GM12878 (cell line): ENCODE data around the gene APC2. TPM values are rescaled to one million over a fixed set of nuclear protein-coding genes. Genes with fewer than 3 reads are reported as not detected.
A peak's percentile ranks its signal among the peaks of the same experiment; 100 is the strongest.

Experiments
- BACH1 ChIP-seq: fragments of 450-650 bp; IDR thresholded peaks from 2 replicates; pipeline ENCODE4 v1.6.1; 2017; ENCODE audit warnings: mild to moderate bottlenecking, borderline replicate concordance
- BCL11A ChIP-seq: IDR thresholded peaks from 2 replicates; pipeline ENCODE4 v1.6.1; 2011; ENCODE audit warnings: low read depth, low read length
- CTCF ChIP-seq, 3 experiments: IDR thresholded peaks in 2 of 3; conservative IDR thresholded peaks in 1 of 3; 2 replicates each; pipeline ENCODE4 v1.5.1; 2011; ENCODE audit warnings: low read depth in 3 of 3, low read length in 3 of 3, mild to moderate bottlenecking in 3 of 3, control low read depth in 2 of 3, moderate library complexity in 2 of 3, inconsistent platforms in 1 of 3, mixed read lengths in 1 of 3; ENCODE audit not compliant: control insufficient read depth in 2 of 3, insufficient read depth in 1 of 3; ENCODE audit errors: extremely low read depth in 1 of 3
- DPF2 ChIP-seq: fragments of 450-650 bp; IDR thresholded peaks from 2 replicates; pipeline ENCODE4 v1.6.1; 2017; ENCODE audit warnings: mild to moderate bottlenecking
- ETV6 ChIP-seq, 2 experiments: fragments of 450-650 bp in 1 of 2; IDR thresholded peaks in 1 of 2; conservative IDR thresholded peaks in 1 of 2; 2 replicates each; pipeline ENCODE4 v1.6.1; 2014; ENCODE audit warnings: antibody characterized with exemption in 1 of 2, borderline replicate concordance in 1 of 2, low read depth in 1 of 2, mild to moderate bottlenecking in 1 of 2, moderate library complexity in 1 of 2
- POLR2AphosphoS5 ChIP-seq: IDR thresholded peaks from 2 replicates; pipeline ENCODE4 v1.6.1; 2011; ENCODE audit warnings: mild to moderate bottlenecking, low read length, inconsistent platforms
- RBBP5 ChIP-seq: fragments of 200-600 bp; sonication (generic); conservative IDR thresholded peaks from 2 replicates; pipeline ENCODE4 v1.6.1; 2016
- TCF3 ChIP-seq: IDR thresholded peaks from 2 replicates; pipeline ENCODE4 v1.6.1; 2012; ENCODE audit warnings: low read depth, mild to moderate bottlenecking, low read length, borderline replicate concordance; ENCODE audit not compliant: insufficient read depth
- polyA plus RNA-seq, 11 experiments: library from polyadenylated mRNA; depleted of rRNA in 4 of 11; unstranded in 6 of 11; stranded (reverse) in 5 of 11; fragments of >200 nt; fragmentation: Nextera tagmentation in 4 of 11; fragmentation: Illumina TruSeq in 1 of 11; extraction: Ambion mirVana in 4 of 11; extraction: Trizol in 1 of 11; gene quantifications; 1 replicate in 1 of 11; 2 replicates in 10 of 11; pipeline versions ENCODE4 v1.2.1 to v1.2.3, GENCODE V29; 2011 to 2016; ENCODE audit warnings: inconsistent platforms in 2 of 11, missing spikeins in 2 of 11, low read depth in 1 of 11
- total RNA-seq, 4 experiments: library from RNA; depleted of rRNA in 3 of 4; stranded (reverse); fragments of >200 nt in 3 of 4; fragmentation: Illumina TruSeq in 1 of 4; extraction: Trizol in 1 of 4; gene quantifications; 2 replicates each; pipeline versions ENCODE4 v1.2.1 to v1.2.3, GENCODE V29; 2013 to 2021
- TF ChIP-seq, protein P1 (sequence below): fragments of 450-650 bp; IDR thresholded peaks from 2 replicates; pipeline ENCODE4 v1.6.1; 2017; ENCODE audit warnings: antibody characterized with exemption, mild to moderate bottlenecking, moderate library complexity
- TF ChIP-seq, protein P2 (sequence below): fragments of 450-650 bp; IDR thresholded peaks from 2 replicates; pipeline ENCODE4 v1.6.1; 2016; ENCODE audit warnings: mild to moderate bottlenecking

APC2 gene
- total and polyA plus RNA-seq, 10 of the 15 experiments (the other 5 are each of a cell fraction or from before 2014, with no cell fraction given), result under 0.01 to 0.73 (median 0.04) TPM; not detected in 5

- TF ChIP-seq, protein P1, sequence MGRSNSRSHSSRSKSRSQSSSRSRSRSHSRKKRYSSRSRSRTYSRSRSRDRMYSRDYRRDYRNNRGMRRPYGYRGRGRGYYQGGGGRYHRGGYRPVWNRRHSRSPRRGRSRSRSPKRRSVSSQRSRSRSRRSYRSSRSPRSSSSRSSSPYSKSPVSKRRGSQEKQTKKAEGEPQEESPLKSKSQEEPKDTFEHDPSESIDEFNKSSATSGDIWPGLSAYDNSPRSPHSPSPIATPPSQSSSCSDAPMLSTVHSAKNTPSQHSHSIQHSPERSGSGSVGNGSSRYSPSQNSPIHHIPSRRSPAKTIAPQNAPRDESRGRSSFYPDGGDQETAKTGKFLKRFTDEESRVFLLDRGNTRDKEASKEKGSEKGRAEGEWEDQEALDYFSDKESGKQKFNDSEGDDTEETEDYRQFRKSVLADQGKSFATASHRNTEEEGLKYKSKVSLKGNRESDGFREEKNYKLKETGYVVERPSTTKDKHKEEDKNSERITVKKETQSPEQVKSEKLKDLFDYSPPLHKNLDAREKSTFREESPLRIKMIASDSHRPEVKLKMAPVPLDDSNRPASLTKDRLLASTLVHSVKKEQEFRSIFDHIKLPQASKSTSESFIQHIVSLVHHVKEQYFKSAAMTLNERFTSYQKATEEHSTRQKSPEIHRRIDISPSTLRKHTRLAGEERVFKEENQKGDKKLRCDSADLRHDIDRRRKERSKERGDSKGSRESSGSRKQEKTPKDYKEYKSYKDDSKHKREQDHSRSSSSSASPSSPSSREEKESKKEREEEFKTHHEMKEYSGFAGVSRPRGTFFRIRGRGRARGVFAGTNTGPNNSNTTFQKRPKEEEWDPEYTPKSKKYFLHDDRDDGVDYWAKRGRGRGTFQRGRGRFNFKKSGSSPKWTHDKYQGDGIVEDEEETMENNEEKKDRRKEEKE, result no peak
- TF ChIP-seq DPF2, result peak; percentile 51; the same call in 1 of the 2 replicates
- no peak for TF ChIP-seq BCL11A
- TF ChIP-seq, protein P2, sequence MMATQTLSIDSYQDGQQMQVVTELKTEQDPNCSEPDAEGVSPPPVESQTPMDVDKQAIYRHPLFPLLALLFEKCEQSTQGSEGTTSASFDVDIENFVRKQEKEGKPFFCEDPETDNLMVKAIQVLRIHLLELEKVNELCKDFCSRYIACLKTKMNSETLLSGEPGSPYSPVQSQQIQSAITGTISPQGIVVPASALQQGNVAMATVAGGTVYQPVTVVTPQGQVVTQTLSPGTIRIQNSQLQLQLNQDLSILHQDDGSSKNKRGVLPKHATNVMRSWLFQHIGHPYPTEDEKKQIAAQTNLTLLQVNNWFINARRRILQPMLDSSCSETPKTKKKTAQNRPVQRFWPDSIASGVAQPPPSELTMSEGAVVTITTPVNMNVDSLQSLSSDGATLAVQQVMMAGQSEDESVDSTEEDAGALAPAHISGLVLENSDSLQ, result no peak
- TF ChIP-seq ETV6 (conservative IDR thresholded peaks at IDR 0.05 in 1 of 2, IDR thresholded peaks at IDR 0.05 in 1 of 2; ENCODE audit: borderline replicate concordance in 1 of 2, low read depth in 1 of 2), result no peak
- no peak for TF ChIP-seq CTCF (IDR thresholded peaks at IDR 0.05 in 2 of 3, conservative IDR thresholded peaks at IDR 0.05 in 1 of 3; ENCODE audit: control insufficient read depth in 2 of 3, extremely low read depth in 1 of 3, insufficient read depth in 1 of 3, low read depth in 3 of 3, low read length in 3 of 3)
- TF ChIP-seq RBBP5, result no peak
- no peak for TF ChIP-seq POLR2AphosphoS5
- no peak for TF ChIP-seq TCF3
- TF ChIP-seq BACH1, result peak; percentile 53; the same call in 1 of the 2 replicates
- TF ChIP-seq, all 136 proteins: peak for 11
These were observed 41.4 kb downstream of the APC2 start, which contains the start of gene REEP6 (continued) for GRCh38 chr19:1491114-1491848.
